ENCODE results near the gene PCDHGA2.
"Not testable (repeated sequence)": the region's sequence is repeated elsewhere in the genome, so short reads cannot be mapped to it uniquely, and the experiment has no call there.

The PCDHGA2 gene

DNA sequence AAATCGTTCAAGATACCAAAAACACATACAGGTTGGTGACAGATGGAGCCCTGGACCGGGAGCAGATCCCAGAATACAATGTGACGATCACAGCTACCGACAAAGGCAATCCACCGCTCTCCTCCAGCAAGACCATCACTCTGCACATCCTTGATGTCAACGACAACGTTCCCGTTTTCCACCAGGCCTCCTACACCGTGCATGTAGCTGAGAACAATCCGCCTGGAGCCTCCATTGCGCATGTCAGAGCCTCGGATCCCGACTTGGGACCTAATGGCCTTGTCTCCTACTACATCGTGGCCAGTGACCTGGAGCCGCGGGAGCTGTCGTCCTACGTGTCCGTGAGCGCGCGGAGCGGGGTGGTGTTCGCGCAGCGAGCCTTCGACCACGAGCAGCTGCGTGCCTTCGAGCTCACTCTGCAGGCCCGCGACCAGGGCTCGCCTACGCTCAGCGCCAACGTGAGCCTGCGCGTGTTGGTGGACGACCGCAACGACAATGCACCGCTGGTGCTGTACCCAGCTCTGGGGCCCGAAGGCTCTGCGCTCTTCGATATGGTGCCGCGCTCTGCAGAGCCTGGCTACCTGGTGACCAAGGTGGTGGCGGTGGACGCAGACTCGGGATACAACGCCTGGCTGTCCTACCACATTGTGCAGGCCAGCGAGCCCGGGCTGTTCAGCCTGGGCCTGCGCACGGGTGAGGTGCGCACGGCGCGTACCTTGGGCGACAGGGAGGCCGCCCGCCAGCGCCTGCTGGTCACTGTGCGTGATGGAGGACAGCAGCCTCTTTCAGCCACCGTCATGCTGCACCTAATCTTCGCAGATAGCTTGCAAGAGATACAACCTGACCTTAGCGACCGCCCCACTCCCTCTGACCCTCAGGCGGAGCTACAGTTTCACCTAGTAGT is 33.3 kb downstream of the PCDHGA2 start:
- TF ChIP-seq, protein P1, sequence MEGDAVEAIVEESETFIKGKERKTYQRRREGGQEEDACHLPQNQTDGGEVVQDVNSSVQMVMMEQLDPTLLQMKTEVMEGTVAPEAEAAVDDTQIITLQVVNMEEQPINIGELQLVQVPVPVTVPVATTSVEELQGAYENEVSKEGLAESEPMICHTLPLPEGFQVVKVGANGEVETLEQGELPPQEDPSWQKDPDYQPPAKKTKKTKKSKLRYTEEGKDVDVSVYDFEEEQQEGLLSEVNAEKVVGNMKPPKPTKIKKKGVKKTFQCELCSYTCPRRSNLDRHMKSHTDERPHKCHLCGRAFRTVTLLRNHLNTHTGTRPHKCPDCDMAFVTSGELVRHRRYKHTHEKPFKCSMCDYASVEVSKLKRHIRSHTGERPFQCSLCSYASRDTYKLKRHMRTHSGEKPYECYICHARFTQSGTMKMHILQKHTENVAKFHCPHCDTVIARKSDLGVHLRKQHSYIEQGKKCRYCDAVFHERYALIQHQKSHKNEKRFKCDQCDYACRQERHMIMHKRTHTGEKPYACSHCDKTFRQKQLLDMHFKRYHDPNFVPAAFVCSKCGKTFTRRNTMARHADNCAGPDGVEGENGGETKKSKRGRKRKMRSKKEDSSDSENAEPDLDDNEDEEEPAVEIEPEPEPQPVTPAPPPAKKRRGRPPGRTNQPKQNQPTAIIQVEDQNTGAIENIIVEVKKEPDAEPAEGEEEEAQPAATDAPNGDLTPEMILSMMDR (conservative IDR thresholded peaks at IDR 0.05; ENCODE audit: low read depth, low read length), result no peak
- H3K79me2 ChIP-seq (ENCODE audit: insufficient read depth, low read depth), result no peaks in the 10 kb centered on the region
- H3K4me1 ChIP-seq (ENCODE audit: low read depth, poor library complexity, severe bottlenecking), result no peaks in the 10 kb centered on the region
- H3K27me3 ChIP-seq (ENCODE audit: insufficient read depth, low read depth), result no peaks in the 10 kb centered on the region
- no peak overlapping the region for H3K9ac ChIP-seq
- no peak overlapping the region for H2AFZ ChIP-seq (ENCODE audit: low read depth)
- no peak overlapping the region for H3K27ac ChIP-seq
- no peaks in the 10 kb centered on the region for H4K20me1 ChIP-seq (ENCODE audit: insufficient read depth)
- H3K4me3 ChIP-seq (IDR thresholded peaks at IDR 0.05; ENCODE audit: insufficient read depth, low read depth, low read length), result no peak overlapping the region
- H3K4me2 ChIP-seq, result no peak overlapping the region
- no peaks in the 10 kb centered on the region for H3K36me3 ChIP-seq (ENCODE audit: insufficient read depth)

DNA sequence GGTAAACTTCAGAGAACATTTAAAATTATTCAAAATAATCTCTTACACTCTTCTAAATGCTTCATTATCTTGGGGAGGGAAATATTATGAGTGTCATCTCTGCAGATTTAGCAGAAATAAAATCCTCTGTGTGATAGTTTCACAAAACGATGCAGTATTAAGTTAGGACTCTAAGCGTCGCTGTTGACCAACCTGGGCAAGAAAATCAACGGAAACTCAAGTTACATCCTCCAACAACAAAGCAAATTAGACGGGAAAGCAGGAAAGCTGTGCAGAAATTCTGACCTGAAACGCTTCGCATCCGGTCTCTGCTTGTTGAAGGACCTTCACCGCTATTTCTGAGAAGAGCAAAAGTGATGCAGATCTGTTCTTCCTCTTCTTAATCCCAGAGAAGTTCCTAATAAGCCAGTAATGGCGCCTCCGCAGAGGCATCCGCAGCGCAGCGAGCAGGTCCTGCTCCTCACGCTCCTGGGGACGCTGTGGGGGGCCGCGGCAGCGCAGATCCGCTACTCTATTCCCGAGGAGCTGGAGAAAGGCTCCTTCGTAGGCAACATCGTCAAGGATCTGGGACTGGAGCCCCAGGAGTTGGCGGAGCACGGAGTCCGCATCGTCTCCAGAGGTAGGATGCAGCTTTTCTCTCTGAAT is 35.2 kb downstream of the PCDHGA2 start, which contains the start of gene PCDHGA6:
Gene PCDHGA6, plus strand, starts transcription at position 219 of the 645 bp plus-strand sequence. Its CDS starts 193 bp downstream, at position 412.
- H3K4me1 ChIP-seq (ENCODE audit: low read depth, poor library complexity, severe bottlenecking), result no peaks in the 10 kb centered on the region
- no peaks in the 10 kb centered on the region for H3K27me3 ChIP-seq (ENCODE audit: insufficient read depth, low read depth)
- no peaks in the 10 kb centered on the region for H3K79me2 ChIP-seq (ENCODE audit: insufficient read depth, low read depth)
- no peaks in the 10 kb centered on the region for H3K36me3 ChIP-seq (ENCODE audit: insufficient read depth)
- H3K27ac ChIP-seq, result no peak within 1 kb of the TSS
- TF ChIP-seq, protein P1 (conservative IDR thresholded peaks at IDR 0.05; ENCODE audit: low read depth, low read length), result no peak
- H3K4me3 ChIP-seq (IDR thresholded peaks at IDR 0.05; ENCODE audit: insufficient read depth, low read depth, low read length), result no peak within 1 kb of the TSS
- no peak within 1 kb of the TSS for H2AFZ ChIP-seq (ENCODE audit: low read depth)
- no peaks in the 10 kb centered on the region for H4K20me1 ChIP-seq (ENCODE audit: insufficient read depth)
- no peak within 1 kb of the TSS for H3K9ac ChIP-seq
- no peak within 1 kb of the TSS for H3K4me2 ChIP-seq

DNA sequence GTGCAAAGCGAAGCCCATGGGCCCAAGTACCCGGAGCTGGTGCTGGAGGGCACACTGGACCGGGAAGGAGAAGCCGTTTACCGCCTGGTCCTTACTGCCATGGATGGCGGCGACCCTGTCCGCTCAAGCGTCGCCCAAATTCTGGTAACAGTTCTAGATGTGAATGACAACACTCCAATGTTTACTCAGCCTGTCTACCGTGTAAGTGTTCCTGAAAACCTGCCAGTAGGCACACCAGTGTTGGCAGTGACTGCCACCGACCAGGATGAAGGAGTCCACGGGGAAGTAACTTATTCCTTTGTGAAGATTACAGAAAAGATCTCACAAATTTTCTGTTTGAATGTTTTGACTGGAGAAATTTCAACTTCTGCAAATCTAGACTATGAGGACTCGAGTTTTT is 36.1 kb downstream of the PCDHGA2 start:
- no peak overlapping the region for H3K9ac ChIP-seq
- H2AFZ ChIP-seq (ENCODE audit: low read depth), result no peak overlapping the region
- H3K36me3 ChIP-seq (ENCODE audit: insufficient read depth), result no peaks in the 10 kb centered on the region
- H3K4me1 ChIP-seq (ENCODE audit: low read depth, poor library complexity, severe bottlenecking), result no peaks in the 10 kb centered on the region
- H3K4me2 ChIP-seq, result no peak overlapping the region
- no peaks in the 10 kb centered on the region for H3K27me3 ChIP-seq (ENCODE audit: insufficient read depth, low read depth)
- no peak overlapping the region for H3K4me3 ChIP-seq (IDR thresholded peaks at IDR 0.05; ENCODE audit: insufficient read depth, low read depth, low read length)
- H4K20me1 ChIP-seq (ENCODE audit: insufficient read depth), result no peaks in the 10 kb centered on the region
- no peak overlapping the region for H3K27ac ChIP-seq
- TF ChIP-seq, protein P1 (conservative IDR thresholded peaks at IDR 0.05; ENCODE audit: low read depth, low read length), result no peak
- no peaks in the 10 kb centered on the region for H3K79me2 ChIP-seq (ENCODE audit: insufficient read depth, low read depth)

DNA sequence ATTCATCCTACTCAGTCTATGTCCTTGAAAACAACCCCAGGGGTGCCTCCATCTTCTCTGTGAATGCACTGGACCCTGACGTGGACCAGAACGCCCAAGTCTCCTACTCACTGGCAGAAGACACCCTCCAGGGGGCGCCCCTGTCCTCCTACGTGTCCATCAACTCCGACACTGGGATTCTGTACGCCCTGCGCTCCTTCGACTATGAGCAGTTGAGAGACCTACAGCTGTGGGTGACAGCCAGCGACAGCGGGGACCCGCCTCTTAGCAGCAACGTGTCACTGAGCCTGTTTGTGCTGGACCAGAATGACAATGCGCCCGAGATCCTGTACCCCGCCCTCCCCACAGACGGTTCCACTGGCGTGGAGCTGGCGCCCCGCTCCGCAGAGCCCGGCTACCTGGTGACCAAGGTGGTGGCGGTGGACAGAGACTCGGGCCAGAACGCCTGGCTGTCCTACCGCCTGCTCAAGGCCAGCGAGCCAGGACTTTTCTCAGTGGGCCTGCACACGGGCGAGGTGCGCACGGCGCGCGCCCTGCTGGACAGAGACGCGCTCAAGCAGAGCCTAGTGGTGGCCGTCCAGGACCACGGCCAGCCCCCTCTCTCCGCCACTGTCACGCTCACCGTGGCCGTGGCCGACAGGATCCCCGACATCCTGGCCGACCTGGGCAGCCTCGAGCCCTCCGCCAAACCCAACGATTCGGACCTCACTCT is 37.0 kb downstream of the PCDHGA2 start:
- H3K36me3 ChIP-seq (ENCODE audit: insufficient read depth); H3K79me2 ChIP-seq (ENCODE audit: insufficient read depth, low read depth); H2AFZ ChIP-seq (ENCODE audit: low read depth); H3K27me3 ChIP-seq (ENCODE audit: insufficient read depth, low read depth); H3K27ac ChIP-seq; H4K20me1 ChIP-seq (ENCODE audit: insufficient read depth); H3K9ac ChIP-seq; H3K4me3 ChIP-seq (IDR thresholded peaks at IDR 0.05; ENCODE audit: insufficient read depth, low read depth, low read length); H3K4me2 ChIP-seq; H3K4me1 ChIP-seq (ENCODE audit: low read depth, poor library complexity, severe bottlenecking): not testable (repeated sequence)

All from KMS-11 (cell line).